A549 (cell line): ENCODE measurements around the gene IL10. TPM values are rescaled to one million over a fixed set of nuclear protein-coding genes. Genes with fewer than 3 reads are reported as not detected.

Experiments used
- ATAC-seq, 2 experiments: fragments of 200-7000 bp in 1 of 2; fragments of >200 bp in 1 of 2; cut with Nextera tagmentation in 1 of 2; cut with Tn5 transposase in 1 of 2; 3 replicates each; pipeline versions ENCODE4 v1.8.0 to v1.9.1; 2018 to 2020; ENCODE audit warnings: mild to moderate bottlenecking in 1 of 2, moderate library complexity in 1 of 2
- CTCF ChIA-PET: fragments of 300-600 bp; sonication (Branson Sonifier 250); formaldehyde crosslinking; extraction: SDS; loops from one replicate; lab custom pipeline; 2021; ENCODE audit warnings: antibody characterized with exemption, inconsistent platforms; lab: Yijun Ruan, JAX
- POLR2A ChIA-PET: fragments of 350-600 bp; formaldehyde crosslinking; extraction: SDS; loops from one replicate; lab custom pipeline; 2021; ENCODE audit warnings: antibody characterized with exemption, inconsistent platforms; lab: Yijun Ruan, JAX
- DNase-seq, 2 experiments: peaks; one replicate each; pipeline versions ENCODE4 v3.0.0 to v3.0.0-alpha.2; 2011 to 2016; ENCODE audit warnings: low read depth in 1 of 2, low spot score in 1 of 2
- FAIRE-seq: peaks from 2 replicates; lab custom pipeline; 2011; peaks lifted over from hg19 to GRCh38; lab: Jason Lieb, UNC
- H3K27ac ChIP-seq, 2 experiments: fragments of >200 bp; sonication (Bioruptor Twin); formaldehyde crosslinking; 3 replicates each; pipeline ENCODE4 v1.5.1; 2016 to 2017
- H3K4me1 ChIP-seq: fragments of >200 bp; sonication (Bioruptor Twin); formaldehyde crosslinking; 3 replicates; pipeline ENCODE4 v1.6.1; 2016
- H3K4me2 ChIP-seq: fragments of >200 bp; sonication (Bioruptor Twin); formaldehyde crosslinking; 3 replicates; pipeline ENCODE4 v1.6.1; 2016
- H3K4me3 ChIP-seq: fragments of >200 bp; sonication (Bioruptor Twin); formaldehyde crosslinking; 3 replicates; pipeline ENCODE4 v1.5.1; 2016
- H3K9me3 ChIP-seq: fragments of >200 bp; sonication (Bioruptor Twin); formaldehyde crosslinking; 3 replicates; pipeline ENCODE4 v1.6.1; 2016
- CBX2 ChIP-seq: fragments of 200-600 bp; sonication (generic); IDR thresholded peaks from 2 replicates; pipeline ENCODE4 v1.6.1; 2016; ENCODE audit warnings: low read depth, mild to moderate bottlenecking, borderline replicate concordance
- CHD2 ChIP-seq: fragments of 150-350 bp; IDR thresholded peaks from 2 replicates; pipeline ENCODE4 v1.6.1; 2014; ENCODE audit warnings: low read length; ENCODE audit not compliant: partially characterized antibody
- ESRRA ChIP-seq: fragments of 150-350 bp; IDR thresholded peaks from 2 replicates; pipeline ENCODE4 v1.6.1; 2014; ENCODE audit warnings: mild to moderate bottlenecking, low read length, borderline replicate concordance
- FOSL2 ChIP-seq, 2 experiments: fragments of 450-650 bp in 1 of 2; fragments of >200 bp in 1 of 2; sonication (Bioruptor Twin) in 1 of 2; formaldehyde crosslinking; IDR thresholded peaks; 2 replicates each; pipeline versions ENCODE4 v1.5.0 to v1.6.1; 2016 to 2020; ENCODE audit warnings: mild to moderate bottlenecking in 1 of 2, moderate library complexity in 1 of 2
- HDAC2 ChIP-seq: fragments of 200-600 bp; sonication (generic); IDR thresholded peaks from 2 replicates; pipeline ENCODE4 v1.6.1; 2016
- HEYL ChIP-seq: fragments of 250-450 bp; sonication (Bioruptor Pico); IDR thresholded peaks from 2 replicates; pipeline ENCODE4 v1.8.0; 2021; ENCODE audit warnings: mild to moderate bottlenecking, moderate library complexity
- HOXA7 ChIP-seq: fragments of 250-450 bp; sonication (Bioruptor Pico); IDR thresholded peaks from 2 replicates; pipeline ENCODE4 v1.5.0; 2020; ENCODE audit warnings: mild to moderate bottlenecking, moderate library complexity
- JUNB ChIP-seq: fragments of >200 bp; sonication (Bioruptor Twin); formaldehyde crosslinking; IDR thresholded peaks from 2 replicates; pipeline ENCODE4 v1.6.1; 2016
- KDM5A ChIP-seq: fragments of 200-600 bp; sonication (generic); IDR thresholded peaks from 2 replicates; pipeline ENCODE4 v1.6.1; 2016; ENCODE audit warnings: antibody characterized with exemption, mild to moderate bottlenecking
- MYC ChIP-seq: IDR thresholded peaks from 2 replicates; pipeline ENCODE4 v1.6.1; 2012; ENCODE audit warnings: mild to moderate bottlenecking, inconsistent platforms, low read length, improper control_type of control experiment, borderline replicate concordance
- NFE2L2 ChIP-seq: fragments of 150-350 bp; conservative IDR thresholded peaks from 2 replicates; pipeline ENCODE4 v1.6.1; 2014; ENCODE audit warnings: low read length
- NR3C1 ChIP-seq: fragments of >200 bp; sonication (Bioruptor Twin); formaldehyde crosslinking; IDR thresholded peaks from 3 replicates; pipeline ENCODE4 v1.6.1; 2017
- PHF8 ChIP-seq: fragments of 200-600 bp; sonication (generic); IDR thresholded peaks from 2 replicates; pipeline ENCODE4 v1.6.1; 2016; ENCODE audit warnings: low read depth, mild to moderate bottlenecking, antibody characterized with exemption, moderate library complexity, borderline replicate concordance
- POLR2A ChIP-seq: IDR thresholded peaks from 2 replicates; pipeline ENCODE4 v1.6.1; 2012; ENCODE audit warnings: mild to moderate bottlenecking, low read length
- POLR2AphosphoS2 ChIP-seq: conservative IDR thresholded peaks from 2 replicates; pipeline ENCODE4 v1.6.1; 2012; ENCODE audit warnings: low read length, improper control_type of control experiment, inconsistent platforms
- RFX5 ChIP-seq: fragments of 450-650 bp; IDR thresholded peaks from 2 replicates; pipeline ENCODE4 v1.7.1; 2014; ENCODE audit warnings: antibody characterized with exemption, mild to moderate bottlenecking, moderate library complexity
- TP53 ChIP-seq: fragments of 250-450 bp; sonication (Bioruptor Pico); IDR thresholded peaks from 2 replicates; pipeline ENCODE4 v1.5.0; 2021; ENCODE audit warnings: mild to moderate bottlenecking, moderate library complexity
- ZSCAN20 ChIP-seq: fragments of 250-450 bp; sonication (Bioruptor Pico); IDR thresholded peaks from 2 replicates; pipeline ENCODE4 v1.8.0; 2022; ENCODE audit warnings: mild to moderate bottlenecking, moderate library complexity
- WGBS: methylation state at CpG from one replicate; pipeline ENCODE4 v1.1.6; 2017; ENCODE audit errors: missing lambda C conversion rate; 5-methylcytosine and 5-hydroxymethylcytosine counted together
- polyA plus RNA-seq, 4 experiments: library from polyadenylated mRNA; depleted of rRNA in 3 of 4; stranded (reverse); fragments of >200 nt; fragmentation: RNase III in 1 of 4; extraction: RNeasy Plus Mini Kit Qiagen cat#74134 plus additional on column Dnase treatment in 1 of 4; gene quantifications; 2 replicates in 3 of 4; 3 replicates in 1 of 4; pipeline ENCODE4 v1.2.3, GENCODE V29; 2011 to 2017
- TF ChIP-seq, protein P1 (sequence below): IDR thresholded peaks from 2 replicates; pipeline ENCODE4 v1.6.1; 2012
- TF ChIP-seq, protein P2 (sequence below): fragments of >200 bp; sonication (Bioruptor Twin); formaldehyde crosslinking; IDR thresholded peaks from 3 replicates; pipeline ENCODE4 v1.6.1; 2016
- TF ChIP-seq, protein P3 (sequence below): fragments of >200 bp; sonication (Bioruptor Twin); formaldehyde crosslinking; IDR thresholded peaks from 3 replicates; pipeline ENCODE4 v1.5.1; 2016
- TF ChIP-seq, protein P4 (sequence below): IDR thresholded peaks from 2 replicates; pipeline ENCODE4 v1.6.1; 2012
- TF ChIP-seq, protein P5 (sequence below): fragments of 250-450 bp; sonication (Bioruptor Pico); IDR thresholded peaks from 2 replicates; pipeline ENCODE4 v1.5.0; 2021; ENCODE audit warnings: mild to moderate bottlenecking, moderate library complexity, borderline replicate concordance

Gene IL10
- polyA plus RNA-seq, 2 of the 4 experiments (the other 2 are of a cell fraction) = not detected

DNA sequence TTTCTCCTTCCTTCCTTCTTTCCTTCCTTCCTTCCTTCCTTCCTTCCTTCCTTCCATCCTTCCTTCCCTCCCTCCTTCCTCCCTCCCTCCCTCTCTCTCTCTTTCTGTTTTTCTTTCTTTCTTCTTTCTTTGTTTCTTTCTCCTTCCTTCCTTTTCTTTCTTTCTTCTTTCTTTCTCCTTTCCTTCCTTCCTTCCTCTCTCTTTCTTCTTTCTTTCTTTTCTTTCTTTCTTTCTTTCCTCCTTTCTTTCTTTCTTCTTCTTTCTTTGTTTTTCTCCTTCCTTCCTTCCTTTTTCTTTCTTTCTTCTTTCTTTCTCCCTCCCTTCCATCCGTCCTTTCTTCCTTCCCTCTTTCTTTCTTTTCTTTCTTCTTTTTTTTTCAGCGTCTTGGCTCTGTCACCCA lies 19.8 kb downstream of the IL10 start:
- ChIA-PET CTCF (interaction anchor here (1.0 to 1.2 kb wide), 3 partner anchors 9 to 18 kb away, joined by 4 to 5 read pairs (median 4); no protein-coding TSS in a partner anchor), POLR2A (no interaction called here)
- TF ChIP-seq, protein P1, sequence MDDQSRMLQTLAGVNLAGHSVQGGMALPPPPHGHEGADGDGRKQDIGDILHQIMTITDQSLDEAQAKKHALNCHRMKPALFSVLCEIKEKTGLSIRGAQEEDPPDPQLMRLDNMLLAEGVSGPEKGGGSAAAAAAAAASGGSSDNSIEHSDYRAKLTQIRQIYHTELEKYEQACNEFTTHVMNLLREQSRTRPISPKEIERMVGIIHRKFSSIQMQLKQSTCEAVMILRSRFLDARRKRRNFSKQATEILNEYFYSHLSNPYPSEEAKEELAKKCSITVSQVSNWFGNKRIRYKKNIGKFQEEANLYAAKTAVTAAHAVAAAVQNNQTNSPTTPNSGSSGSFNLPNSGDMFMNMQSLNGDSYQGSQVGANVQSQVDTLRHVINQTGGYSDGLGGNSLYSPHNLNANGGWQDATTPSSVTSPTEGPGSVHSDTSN = no peak
- TF ChIP-seq NR3C1 (no peak), POLR2A (no peak), POLR2AphosphoS2 (no peak), TP53 (no peak), MYC (no peak), PHF8 (no peak), JUNB (no peak), RFX5 (no peak), HDAC2 (no peak)
- TF ChIP-seq, protein P2, sequence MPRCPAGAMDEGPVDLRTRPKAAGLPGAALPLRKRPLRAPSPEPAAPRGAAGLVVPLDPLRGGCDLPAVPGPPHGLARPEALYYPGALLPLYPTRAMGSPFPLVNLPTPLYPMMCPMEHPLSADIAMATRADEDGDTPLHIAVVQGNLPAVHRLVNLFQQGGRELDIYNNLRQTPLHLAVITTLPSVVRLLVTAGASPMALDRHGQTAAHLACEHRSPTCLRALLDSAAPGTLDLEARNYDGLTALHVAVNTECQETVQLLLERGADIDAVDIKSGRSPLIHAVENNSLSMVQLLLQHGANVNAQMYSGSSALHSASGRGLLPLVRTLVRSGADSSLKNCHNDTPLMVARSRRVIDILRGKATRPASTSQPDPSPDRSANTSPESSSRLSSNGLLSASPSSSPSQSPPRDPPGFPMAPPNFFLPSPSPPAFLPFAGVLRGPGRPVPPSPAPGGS = no peak
- TF ChIP-seq, protein P3, sequence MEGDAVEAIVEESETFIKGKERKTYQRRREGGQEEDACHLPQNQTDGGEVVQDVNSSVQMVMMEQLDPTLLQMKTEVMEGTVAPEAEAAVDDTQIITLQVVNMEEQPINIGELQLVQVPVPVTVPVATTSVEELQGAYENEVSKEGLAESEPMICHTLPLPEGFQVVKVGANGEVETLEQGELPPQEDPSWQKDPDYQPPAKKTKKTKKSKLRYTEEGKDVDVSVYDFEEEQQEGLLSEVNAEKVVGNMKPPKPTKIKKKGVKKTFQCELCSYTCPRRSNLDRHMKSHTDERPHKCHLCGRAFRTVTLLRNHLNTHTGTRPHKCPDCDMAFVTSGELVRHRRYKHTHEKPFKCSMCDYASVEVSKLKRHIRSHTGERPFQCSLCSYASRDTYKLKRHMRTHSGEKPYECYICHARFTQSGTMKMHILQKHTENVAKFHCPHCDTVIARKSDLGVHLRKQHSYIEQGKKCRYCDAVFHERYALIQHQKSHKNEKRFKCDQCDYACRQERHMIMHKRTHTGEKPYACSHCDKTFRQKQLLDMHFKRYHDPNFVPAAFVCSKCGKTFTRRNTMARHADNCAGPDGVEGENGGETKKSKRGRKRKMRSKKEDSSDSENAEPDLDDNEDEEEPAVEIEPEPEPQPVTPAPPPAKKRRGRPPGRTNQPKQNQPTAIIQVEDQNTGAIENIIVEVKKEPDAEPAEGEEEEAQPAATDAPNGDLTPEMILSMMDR = no peak
- TF ChIP-seq, protein P4, sequence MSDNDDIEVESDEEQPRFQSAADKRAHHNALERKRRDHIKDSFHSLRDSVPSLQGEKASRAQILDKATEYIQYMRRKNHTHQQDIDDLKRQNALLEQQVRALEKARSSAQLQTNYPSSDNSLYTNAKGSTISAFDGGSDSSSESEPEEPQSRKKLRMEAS = no peak
- TF ChIP-seq, protein P5, sequence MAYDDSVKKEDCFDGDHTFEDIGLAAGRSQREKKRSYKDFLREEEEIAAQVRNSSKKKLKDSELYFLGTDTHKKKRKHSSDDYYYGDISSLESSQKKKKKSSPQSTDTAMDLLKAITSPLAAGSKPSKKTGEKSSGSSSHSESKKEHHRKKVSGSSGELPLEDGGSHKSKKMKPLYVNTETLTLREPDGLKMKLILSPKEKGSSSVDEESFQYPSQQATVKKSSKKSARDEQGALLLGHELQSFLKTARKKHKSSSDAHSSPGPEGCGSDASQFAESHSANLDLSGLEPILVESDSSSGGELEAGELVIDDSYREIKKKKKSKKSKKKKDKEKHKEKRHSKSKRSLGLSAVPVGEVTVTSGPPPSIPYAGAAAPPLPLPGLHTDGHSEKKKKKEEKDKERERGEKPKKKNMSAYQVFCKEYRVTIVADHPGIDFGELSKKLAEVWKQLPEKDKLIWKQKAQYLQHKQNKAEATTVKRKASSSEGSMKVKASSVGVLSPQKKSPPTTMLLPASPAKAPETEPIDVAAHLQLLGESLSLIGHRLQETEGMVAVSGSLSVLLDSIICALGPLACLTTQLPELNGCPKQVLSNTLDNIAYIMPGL (CRISPR knock-in tag) = no peak

DNA sequence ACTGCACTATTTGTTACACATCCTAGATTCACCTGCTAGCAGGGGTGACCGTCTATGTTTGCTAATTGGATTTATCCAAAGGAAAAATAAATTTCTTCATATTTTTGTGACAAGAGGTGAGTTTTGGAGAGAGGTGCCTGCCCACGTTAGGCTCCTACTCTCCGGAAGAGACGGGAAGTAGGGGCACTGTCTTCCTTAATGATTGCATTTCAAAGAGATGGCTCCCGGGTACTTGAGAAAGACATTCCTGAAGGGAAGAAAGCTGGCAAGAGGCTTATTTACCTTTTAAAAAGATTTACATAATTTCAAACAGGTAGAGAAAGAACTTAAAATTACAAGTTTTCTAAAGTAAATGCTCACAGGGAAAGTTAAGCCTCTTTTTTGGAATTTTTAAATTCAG lies 20.4 kb downstream of the IL10 start:
- no peak for ATAC-seq
- no peak for TF ChIP-seq MYC
- TF ChIP-seq CBX2 = no peak
- no peak for TF ChIP-seq NFE2L2
- no peak for TF ChIP-seq ESRRA
- TF ChIP-seq HOXA7 (CRISPR knock-in tag) = no peak
- no peak for TF ChIP-seq NR3C1
- no peak for TF ChIP-seq FOSL2 (IDR thresholded peaks at IDR 0.05)
- no peak for TF ChIP-seq FOSL2 (CRISPR knock-in tag; IDR thresholded peaks at IDR 0.05)
- no peak for TF ChIP-seq HEYL (CRISPR knock-in tag)
- no peak for TF ChIP-seq KDM5A
- TF ChIP-seq CHD2 = no peak
- no peak for TF ChIP-seq ZSCAN20 (CRISPR knock-in tag)
- DNase-seq = no peak
- 50% methylated on average over 5 of the region's 5 CpGs for WGBS
- Histone ChIP-seq H3K4me2 (no peak overlapping the region), H3K27ac (no peak overlapping the region), H3K9me3 (no peaks in the 10 kb centered on the region), H3K4me1 (no peaks in the 10 kb centered on the region), H3K4me3 (no peak overlapping the region)
- ChIA-PET POLR2A (no interaction called here), CTCF (interaction anchor here (1.2 kb wide), 1 partner anchor 10 kb away, joined by 4 read pairs; no protein-coding TSS in a partner anchor)
- no peak for FAIRE-seq

More for the DNA sequence above, 19.8 kb downstream of the IL10 start:
- 61% methylated on average over 2 of the region's 2 CpGs for WGBS
- FAIRE-seq (no peak), DNase-seq (no peak), ATAC-seq (no peak)
- Histone ChIP-seq H3K9me3 (no peaks in the 10 kb centered on the region), H3K4me3 (no peak overlapping the region), H3K4me1 (no peaks in the 10 kb centered on the region), H3K4me2 (no peak overlapping the region), H3K27ac (no peak overlapping the region)
